PFSK-1 (cell line): ENCODE measurements around the gene WASHC4.

ENCODE experiments used
- POLR2AphosphoS5 ChIP-seq: IDR thresholded peaks from 2 replicates; pipeline ENCODE4 v1.6.1; 2012; ENCODE audit warnings: low read depth, mild to moderate bottlenecking, control low read depth, low read length, moderate library complexity
- TF ChIP-seq, protein P1 (sequence below), 2 experiments: IDR thresholded peaks; 2 replicates each; pipeline versions ENCODE4 v1.6.1 to v1.8.0; 2011 to 2012; ENCODE audit warnings: low read depth in 2 of 2, low read length in 2 of 2, control low read depth in 1 of 2, inconsistent platforms in 1 of 2, mild to moderate bottlenecking in 1 of 2, moderate library complexity in 1 of 2; ENCODE audit not compliant: insufficient read depth in 1 of 2

DNA sequence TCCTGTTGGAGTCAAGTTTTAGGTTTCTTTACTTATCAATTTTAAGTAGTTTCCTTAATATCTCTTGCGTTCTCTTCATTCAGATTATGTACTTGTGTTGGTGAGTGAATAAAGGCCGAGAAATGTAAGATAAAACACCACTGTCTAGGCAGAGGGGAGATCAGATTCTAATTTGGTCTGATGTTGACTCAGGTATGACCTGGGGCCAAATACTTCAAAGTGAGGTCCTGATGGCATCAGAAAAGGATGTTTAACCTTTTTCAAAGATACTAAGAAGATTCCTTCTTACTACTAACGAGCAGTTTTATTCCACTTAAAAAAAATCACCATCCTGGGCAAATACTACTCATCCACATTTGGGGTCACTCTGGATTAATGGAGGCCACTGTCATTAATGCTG is 101.6 kb downstream of the WASHC4 start:
- TF ChIP-seq, protein P1, sequence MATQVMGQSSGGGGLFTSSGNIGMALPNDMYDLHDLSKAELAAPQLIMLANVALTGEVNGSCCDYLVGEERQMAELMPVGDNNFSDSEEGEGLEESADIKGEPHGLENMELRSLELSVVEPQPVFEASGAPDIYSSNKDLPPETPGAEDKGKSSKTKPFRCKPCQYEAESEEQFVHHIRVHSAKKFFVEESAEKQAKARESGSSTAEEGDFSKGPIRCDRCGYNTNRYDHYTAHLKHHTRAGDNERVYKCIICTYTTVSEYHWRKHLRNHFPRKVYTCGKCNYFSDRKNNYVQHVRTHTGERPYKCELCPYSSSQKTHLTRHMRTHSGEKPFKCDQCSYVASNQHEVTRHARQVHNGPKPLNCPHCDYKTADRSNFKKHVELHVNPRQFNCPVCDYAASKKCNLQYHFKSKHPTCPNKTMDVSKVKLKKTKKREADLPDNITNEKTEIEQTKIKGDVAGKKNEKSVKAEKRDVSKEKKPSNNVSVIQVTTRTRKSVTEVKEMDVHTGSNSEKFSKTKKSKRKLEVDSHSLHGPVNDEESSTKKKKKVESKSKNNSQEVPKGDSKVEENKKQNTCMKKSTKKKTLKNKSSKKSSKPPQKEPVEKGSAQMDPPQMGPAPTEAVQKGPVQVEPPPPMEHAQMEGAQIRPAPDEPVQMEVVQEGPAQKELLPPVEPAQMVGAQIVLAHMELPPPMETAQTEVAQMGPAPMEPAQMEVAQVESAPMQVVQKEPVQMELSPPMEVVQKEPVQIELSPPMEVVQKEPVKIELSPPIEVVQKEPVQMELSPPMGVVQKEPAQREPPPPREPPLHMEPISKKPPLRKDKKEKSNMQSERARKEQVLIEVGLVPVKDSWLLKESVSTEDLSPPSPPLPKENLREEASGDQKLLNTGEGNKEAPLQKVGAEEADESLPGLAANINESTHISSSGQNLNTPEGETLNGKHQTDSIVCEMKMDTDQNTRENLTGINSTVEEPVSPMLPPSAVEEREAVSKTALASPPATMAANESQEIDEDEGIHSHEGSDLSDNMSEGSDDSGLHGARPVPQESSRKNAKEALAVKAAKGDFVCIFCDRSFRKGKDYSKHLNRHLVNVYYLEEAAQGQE (IDR thresholded peaks at IDR 0.05; ENCODE audit: insufficient read depth in 1 of 2, low read depth in 2 of 2, low read length in 2 of 2), result no peak
- no peak for TF ChIP-seq POLR2AphosphoS5
